GM23338 (cell line): Measurements from ENCODE around the gene CASK. TPM values are rescaled to one million over a fixed set of nuclear protein-coding genes. Genes with fewer than 3 reads are reported as not detected.

ENCODE experiments used
- ATAC-seq: fragments of 200-7000 bp; cut with Tn5 transposase; 3 replicates; pipeline ENCODE4 v1.9.1; 2020
- DNase-seq: peaks from one replicate; pipeline ENCODE4 v3.0.0-alpha.2; 2015; ENCODE audit warnings: low spot score
- H2AFZ ChIP-seq: fragments of 200-600 bp; sonication (generic); 2 replicates; pipeline ENCODE4 v1.8.0; 2016; ENCODE audit warnings: antibody characterized with exemption, mild to moderate bottlenecking, moderate library complexity
- H3F3A ChIP-seq: fragments of 200-600 bp; sonication (generic); replicated peaks from 2 replicates; pipeline ENCODE4 v1.8.0; 2017; ENCODE audit warnings: antibody characterized with exemption, mixed run types, low read depth
- H3K27ac ChIP-seq: fragments of 200-600 bp; sonication (generic); 2 replicates; pipeline ENCODE4 v1.6.1; 2016; ENCODE audit warnings: low read depth
- H3K27me3 ChIP-seq: fragments of 200-600 bp; sonication (generic); 2 replicates; pipeline ENCODE4 v1.8.0; 2016; ENCODE audit warnings: mild to moderate bottlenecking, mixed run types, moderate library complexity; ENCODE audit not compliant: insufficient read depth
- H3K36me3 ChIP-seq: fragments of 200-600 bp; sonication (generic); 2 replicates; pipeline ENCODE4 v1.8.0; 2016; ENCODE audit warnings: mild to moderate bottlenecking; ENCODE audit not compliant: insufficient read depth
- H3K4me1 ChIP-seq: fragments of 200-600 bp; sonication (generic); 2 replicates; pipeline ENCODE4 v1.8.0; 2016; ENCODE audit warnings: mild to moderate bottlenecking, moderate library complexity; ENCODE audit not compliant: insufficient read depth
- H3K4me2 ChIP-seq: fragments of 200-600 bp; sonication (generic); 2 replicates; pipeline ENCODE4 v1.7.1; 2017; ENCODE audit warnings: mixed run types
- H3K4me3 ChIP-seq: fragments of 200-600 bp; sonication (generic); 2 replicates; pipeline ENCODE4 v1.6.1; 2016; ENCODE audit warnings: mixed run types
- H3K79me2 ChIP-seq: fragments of 200-600 bp; sonication (generic); replicated peaks from 2 replicates; pipeline ENCODE4 v1.8.0; 2017; ENCODE audit warnings: mild to moderate bottlenecking; ENCODE audit not compliant: insufficient read depth
- H3K9me2 ChIP-seq: fragments of 200-600 bp; sonication (generic); 2 replicates; pipeline ENCODE4 v1.8.0; 2017; ENCODE audit not compliant: insufficient read depth
- H4K20me1 ChIP-seq: fragments of 200-600 bp; sonication (generic); replicated peaks from 2 replicates; pipeline ENCODE4 v1.8.0; 2017; ENCODE audit warnings: mild to moderate bottlenecking; ENCODE audit not compliant: insufficient read depth
- H3K27ac Mint-ChIP-seq: 2 replicates; pipeline ENCODE4 v1.8.0; 2020; ENCODE audit warnings: inconsistent platforms, mild to moderate bottlenecking, moderate library complexity, mixed read lengths
- H3K27me3 Mint-ChIP-seq: 3 replicates; pipeline ENCODE4 v1.8.0; 2022; ENCODE audit warnings: low read depth, mild to moderate bottlenecking, moderate library complexity, mixed read lengths, inconsistent platforms; ENCODE audit not compliant: insufficient read depth, poor library complexity
- H3K36me3 Mint-ChIP-seq: 3 replicates; pipeline ENCODE4 v1.8.0; 2021; ENCODE audit warnings: low read depth, mild to moderate bottlenecking, inconsistent platforms, moderate library complexity, mixed read lengths
- H3K4me1 Mint-ChIP-seq: 3 replicates; pipeline ENCODE4 v1.8.0; 2020; ENCODE audit warnings: mild to moderate bottlenecking, inconsistent platforms, mixed read lengths
- H3K4me3 Mint-ChIP-seq: 3 replicates; pipeline ENCODE4 v1.8.0; 2021; ENCODE audit warnings: moderate library complexity, mild to moderate bottlenecking, inconsistent platforms, mixed read lengths
- H3K9me3 Mint-ChIP-seq: 3 replicates; pipeline ENCODE4 v1.8.0; 2020; ENCODE audit warnings: moderate library complexity, mild to moderate bottlenecking, inconsistent platforms, mixed read lengths
- CREB1 ChIP-seq: fragments of 250-450 bp; sonication (Bioruptor Pico); IDR thresholded peaks from 2 replicates; pipeline ENCODE4 v1.5.0; 2020; ENCODE audit warnings: low read depth, mild to moderate bottlenecking, moderate library complexity
- EZH2 ChIP-seq: fragments of 200-600 bp; sonication (generic); IDR thresholded peaks from one replicate; pipeline ENCODE4 v1.8.0; 2017; ENCODE audit warnings: antibody characterized with exemption, mild to moderate bottlenecking, low read depth; ENCODE audit not compliant: unreplicated experiment
- EZH2phosphoT487 ChIP-seq: fragments of 200-600 bp; sonication (generic); IDR thresholded peaks from one replicate; pipeline ENCODE4 v1.8.1; 2018; ENCODE audit warnings: antibody characterized with exemption; ENCODE audit not compliant: unreplicated experiment
- NANOG ChIP-seq: IDR thresholded peaks from 2 replicates; pipeline ENCODE4 v1.6.1; 2016; ENCODE audit warnings: antibody characterized with exemption, borderline replicate concordance
- POLR2AphosphoS5 ChIP-seq: IDR thresholded peaks from 2 replicates; pipeline ENCODE4 v1.6.1; 2016; ENCODE audit warnings: antibody characterized with exemption, low read depth
- REST ChIP-seq: IDR thresholded peaks from one replicate; pipeline ENCODE4 v1.6.1; 2018; ENCODE audit warnings: antibody characterized with exemption; ENCODE audit not compliant: unreplicated experiment
- ZNF114 ChIP-seq: fragments of 250-450 bp; sonication (Bioruptor Pico); IDR thresholded peaks from 2 replicates; pipeline ENCODE4 v1.5.0; 2020; ENCODE audit warnings: mild to moderate bottlenecking, moderate library complexity
- ZNF331 ChIP-seq: fragments of 250-450 bp; sonication (Bioruptor Pico); IDR thresholded peaks from 2 replicates; pipeline ENCODE4 v1.5.0; 2020; ENCODE audit warnings: low read depth, mild to moderate bottlenecking, moderate library complexity
- ZNF462 ChIP-seq: fragments of 250-450 bp; sonication (Bioruptor Pico); IDR thresholded peaks from 2 replicates; pipeline ENCODE4 v1.5.0; 2020; ENCODE audit warnings: mild to moderate bottlenecking, moderate library complexity
- polyA plus RNA-seq: library from polyadenylated mRNA; unstranded; fragments of >200 nt; fragmentation: Nextera tagmentation; extraction: Ambion mirVana; gene quantifications from 2 replicates; pipeline ENCODE4 v1.2.1, GENCODE V29; 2016
- total RNA-seq: library from RNA; depleted of rRNA; stranded (reverse); fragments of >200 nt; shearing (Covaris generic); gene quantifications from 2 replicates; pipeline ENCODE4 v1.2.3, GENCODE V29; 2014
- TF ChIP-seq, protein P1 (sequence below), 2 experiments: fragments of 200-600 bp in 1 of 2; sonication (generic) in 1 of 2; conservative IDR thresholded peaks; 2 replicates each; pipeline versions ENCODE4 v1.5.1 to v1.6.1; 2016 to 2017; ENCODE audit warnings: antibody characterized with exemption in 2 of 2, low read depth in 2 of 2, mild to moderate bottlenecking in 2 of 2, moderate library complexity in 1 of 2

CASK gene
- total and polyA plus RNA-seq, 2 experiments from 2014 or later, result 15.3 to 44.4 TPM

DNA sequence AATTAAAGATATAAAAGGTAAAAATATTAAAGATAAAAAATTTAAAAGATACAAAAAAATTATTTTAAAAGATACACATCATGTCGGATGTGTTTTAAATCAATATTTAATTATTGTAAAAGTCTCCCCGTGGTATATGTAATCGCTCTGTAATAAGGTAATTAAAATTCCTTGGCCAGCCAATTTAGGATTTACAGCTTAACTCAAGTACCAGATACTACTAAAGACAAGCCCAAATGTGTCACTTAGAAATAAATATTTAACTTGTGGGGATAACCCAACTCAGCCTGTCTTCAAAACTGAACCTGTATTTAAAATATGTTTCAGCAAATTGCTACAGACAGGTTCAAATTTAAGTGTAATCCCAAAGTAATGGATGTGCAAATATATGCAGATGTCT, 143.4 kb downstream of the CASK start (continued):
- no peak for TF ChIP-seq REST

DNA sequence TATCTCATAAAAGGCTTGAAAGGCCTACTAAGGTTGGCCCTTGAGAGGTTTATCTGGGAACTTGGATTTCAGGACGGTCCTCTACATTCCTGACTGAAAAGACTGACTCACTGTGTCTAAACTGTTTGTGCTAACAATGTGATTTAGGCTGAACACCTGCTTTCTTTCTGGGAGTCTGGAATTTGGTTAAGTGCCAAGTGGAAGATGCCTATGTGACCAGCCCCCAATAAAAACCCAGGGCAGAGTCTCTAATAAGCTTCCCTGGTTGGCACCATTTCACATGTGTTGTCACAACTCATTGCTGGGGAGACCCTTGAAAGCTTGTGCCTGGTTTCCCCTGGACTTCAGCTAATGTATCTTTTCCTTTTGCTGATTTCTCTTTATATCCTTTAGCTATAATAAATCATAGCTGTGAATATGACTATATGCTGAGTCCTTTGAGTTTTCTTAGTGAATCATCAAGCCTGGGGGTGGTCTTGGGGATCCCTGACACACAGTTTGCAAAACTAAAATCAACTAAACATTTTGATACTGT, 144.3 kb downstream of the CASK start:
- Histone ChIP-seq H2AFZ (no peak overlapping the region), H4K20me1 (no peaks in the 10 kb centered on the region), H3K4me2 (no peak overlapping the region), H3K27me3 (no peaks in the 10 kb centered on the region), H3K36me3 (no peaks in the 10 kb centered on the region), H3K9me2 (no peaks in the 10 kb centered on the region), H3K4me3 (no peak overlapping the region), H3K27ac (no peak overlapping the region), H3F3A (no peaks in the 10 kb centered on the region), H3K79me2 (no peaks in the 10 kb centered on the region; the same call in 1 of the 2 replicates), H3K4me1 (no peaks in the 10 kb centered on the region)
- H3K4me3 Mint-ChIP-seq, result no peak overlapping the region
- DNase-seq (no peak), ATAC-seq (no peak)
- no peaks in the 10 kb centered on the region for H3K9me3 Mint-ChIP-seq
- H3K27me3 Mint-ChIP-seq, result no peaks in the 10 kb centered on the region
- H3K27ac Mint-ChIP-seq, result no peak overlapping the region
- H3K4me1 Mint-ChIP-seq, result peaks cover 2% of the 10 kb centered on the region; the same call in 1 of the 3 replicates
- peaks cover 5% of the 10 kb centered on the region for H3K36me3 Mint-ChIP-seq
- no peak for TF ChIP-seq ZNF462
- no peak for TF ChIP-seq ZNF114 (CRISPR knock-in tag)
- no peak for TF ChIP-seq CREB1 (CRISPR knock-in tag)
- no peak for TF ChIP-seq POLR2AphosphoS5
- TF ChIP-seq, protein P1, sequence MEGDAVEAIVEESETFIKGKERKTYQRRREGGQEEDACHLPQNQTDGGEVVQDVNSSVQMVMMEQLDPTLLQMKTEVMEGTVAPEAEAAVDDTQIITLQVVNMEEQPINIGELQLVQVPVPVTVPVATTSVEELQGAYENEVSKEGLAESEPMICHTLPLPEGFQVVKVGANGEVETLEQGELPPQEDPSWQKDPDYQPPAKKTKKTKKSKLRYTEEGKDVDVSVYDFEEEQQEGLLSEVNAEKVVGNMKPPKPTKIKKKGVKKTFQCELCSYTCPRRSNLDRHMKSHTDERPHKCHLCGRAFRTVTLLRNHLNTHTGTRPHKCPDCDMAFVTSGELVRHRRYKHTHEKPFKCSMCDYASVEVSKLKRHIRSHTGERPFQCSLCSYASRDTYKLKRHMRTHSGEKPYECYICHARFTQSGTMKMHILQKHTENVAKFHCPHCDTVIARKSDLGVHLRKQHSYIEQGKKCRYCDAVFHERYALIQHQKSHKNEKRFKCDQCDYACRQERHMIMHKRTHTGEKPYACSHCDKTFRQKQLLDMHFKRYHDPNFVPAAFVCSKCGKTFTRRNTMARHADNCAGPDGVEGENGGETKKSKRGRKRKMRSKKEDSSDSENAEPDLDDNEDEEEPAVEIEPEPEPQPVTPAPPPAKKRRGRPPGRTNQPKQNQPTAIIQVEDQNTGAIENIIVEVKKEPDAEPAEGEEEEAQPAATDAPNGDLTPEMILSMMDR (conservative IDR thresholded peaks at IDR 0.05; ENCODE audit: low read depth in 2 of 2), result no peak
- no peak for TF ChIP-seq NANOG
- TF ChIP-seq EZH2phosphoT487, result no peak
- TF ChIP-seq REST, result no peak
- no peak for TF ChIP-seq EZH2
- no peak for TF ChIP-seq ZNF331 (CRISPR knock-in tag)
